Large intestine (tissue), 3 donors: ENCODE data around the gene RCN1. TPM values are rescaled to one million over a fixed set of nuclear protein-coding genes. Genes with fewer than 3 reads are reported as not detected.
"Not testable (repeated sequence)": the region's sequence is repeated elsewhere in the genome, so short reads cannot be mapped to it uniquely, and the experiment has no call there.

Experiments
- DNase-seq, 2 donors: peaks; one replicate each; pipeline versions ENCODE4 v3.0.0 to v3.0.0-alpha.2; 2013
- H3K27ac ChIP-seq: one replicate; pipeline ENCODE4 v1.5.1; 2013; ENCODE audit warnings: low read length
- H3K27me3 ChIP-seq: 2 replicates; pipeline ENCODE4 v1.6.1; 2013; ENCODE audit warnings: low read length; ENCODE audit not compliant: control insufficient read depth, insufficient read depth
- H3K36me3 ChIP-seq: 2 replicates; pipeline ENCODE4 v1.6.1; 2013; ENCODE audit warnings: low read length; ENCODE audit not compliant: control insufficient read depth, insufficient read depth
- H3K4me1 ChIP-seq: one replicate; pipeline ENCODE4 v1.6.1; 2013; ENCODE audit warnings: low read length; ENCODE audit not compliant: control insufficient read depth, insufficient read depth
- H3K4me3 ChIP-seq: one replicate; pipeline ENCODE4 v1.5.1; 2013; ENCODE audit warnings: low read length
- H3K9me3 ChIP-seq: one replicate; pipeline ENCODE4 v1.6.1; 2013; ENCODE audit warnings: mild to moderate bottlenecking, low read depth, low read length, moderate library complexity; ENCODE audit not compliant: control insufficient read depth
- WGBS: methylation state at CpG from one replicate; pipeline ENCODE4 v1.1.5; 2013; ENCODE audit warnings: low lambda C conversion rate; ENCODE audit not compliant: insufficient coverage; 5-methylcytosine and 5-hydroxymethylcytosine counted together
- polyA plus RNA-seq: library from polyadenylated mRNA; unstranded; fragments of 120-200 nt; gene quantifications from one replicate; pipeline ENCODE4 v1.2.1, GENCODE V29; 2013

Gene RCN1
- polyA plus RNA-seq, 1 donor = 101 TPM

DNA sequence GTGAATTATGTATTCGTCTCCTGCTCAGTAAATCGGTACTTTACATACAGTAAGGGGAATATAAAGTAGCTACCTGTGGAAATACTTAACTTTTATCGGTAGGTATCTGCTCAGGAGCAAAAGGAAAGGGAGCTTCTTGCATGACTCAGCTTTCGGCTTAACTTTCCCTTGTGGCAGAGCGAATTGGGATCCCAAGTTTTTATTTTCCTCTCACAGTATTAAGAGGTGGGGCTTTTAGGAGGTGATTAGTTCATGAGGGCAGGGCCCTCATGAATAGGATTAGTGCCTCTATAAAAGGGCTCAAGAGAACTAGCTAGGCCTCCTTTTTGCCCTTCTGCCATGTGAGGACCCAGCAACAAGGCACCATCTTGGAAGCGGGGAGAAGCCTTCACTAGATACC is 18.7 kb downstream of the RCN1 start:
- no peak for DNase-seq
- Histone ChIP-seq H3K36me3 (peaks cover 7% of the 10 kb centered on the region), H3K27ac (no peak overlapping the region), H3K4me3 (no peak overlapping the region), H3K4me1 (no peaks in the 10 kb centered on the region), H3K9me3 (no peaks in the 10 kb centered on the region), H3K27me3 (peaks cover 5% of the 10 kb centered on the region)
- 100% methylated on average over 1 of the region's 6 CpGs for WGBS

- Histone ChIP-seq H3K4me3 (no peak overlapping the region), H3K9me3 (no peaks in the 10 kb centered on the region), H3K27me3 (peaks cover 5% of the 10 kb centered on the region), H3K4me1 (no peaks in the 10 kb centered on the region), H3K27ac (no peak overlapping the region), H3K36me3 (peaks cover 2% of the 10 kb centered on the region)
- no CpG with 5 or more reads among the region's 3 CpGs for WGBS
- no peak for DNase-seq
These were observed 19.9 kb downstream of the RCN1 start for GRCh38 chr11:32110795-32111194.

- no peaks in the 10 kb centered on the region for H3K9me3 ChIP-seq
- no peaks in the 10 kb centered on the region for H3K4me1 ChIP-seq
- H3K27me3 ChIP-seq = peaks cover 5% of the 10 kb centered on the region
- no peak for DNase-seq
- no CpG with 5 or more reads among the region's 10 CpGs for WGBS
- H3K36me3 ChIP-seq = no peaks in the 10 kb centered on the region
- no peak overlapping the region for H3K27ac ChIP-seq
- H3K4me3 ChIP-seq = no peak overlapping the region
These were observed 22.5 kb downstream of the RCN1 start for GRCh38 chr11:32113200-32113919.

- peaks cover 5% of the 10 kb centered on the region for H3K27me3 ChIP-seq
- no peaks in the 10 kb centered on the region for H3K9me3 ChIP-seq
- no peak overlapping the region for H3K4me3 ChIP-seq
- H3K27ac ChIP-seq = no peak overlapping the region
- WGBS = no CpG with 5 or more reads among the region's 2 CpGs
- H3K36me3 ChIP-seq = no peaks in the 10 kb centered on the region
- H3K4me1 ChIP-seq = no peaks in the 10 kb centered on the region
- no peak for DNase-seq
These were observed 23.0 kb downstream of the RCN1 start for GRCh38 chr11:32113920-32114203.

GRCh38 chr11:32115446-32115845 is 24.6 kb downstream of the RCN1 start:
- Histone ChIP-seq H3K9me3 (no peaks in the 10 kb centered on the region), H3K4me3 (no peak overlapping the region), H3K27me3 (peaks cover 10% of the 10 kb centered on the region), H3K4me1 (no peaks in the 10 kb centered on the region), H3K27ac (no peak overlapping the region), H3K36me3 (no peaks in the 10 kb centered on the region)
- no peak for DNase-seq
- WGBS = no CpG with 5 or more reads among the region's 5 CpGs

DNA sequence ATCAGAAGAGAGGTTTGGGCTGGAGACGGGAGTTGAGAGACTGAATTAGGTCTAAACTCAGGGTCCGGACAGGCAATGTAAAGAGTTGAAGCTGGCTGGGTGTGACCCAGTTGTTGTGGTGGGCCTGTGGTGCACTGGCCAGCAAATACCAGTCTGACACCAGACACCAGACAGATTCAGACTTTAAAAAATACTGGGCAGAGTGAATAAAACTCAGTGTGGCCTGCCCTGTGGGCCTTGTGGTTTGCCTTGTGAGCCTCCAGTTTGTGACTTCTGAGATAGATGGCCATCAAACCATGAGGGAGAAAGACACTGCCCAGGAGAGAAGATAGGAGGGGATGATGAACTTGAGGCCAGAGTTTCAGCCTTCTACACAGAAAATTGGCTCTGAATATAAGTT is 25.8 kb downstream of the RCN1 start:
- Histone ChIP-seq H3K27ac (no peak overlapping the region), H3K4me1 (no peaks in the 10 kb centered on the region), H3K27me3 (peaks cover 12% of the 10 kb centered on the region), H3K36me3 (no peaks in the 10 kb centered on the region), H3K9me3 (no peaks in the 10 kb centered on the region), H3K4me3 (no peak overlapping the region)
- no peak for DNase-seq
- no CpG with 5 or more reads among the region's 2 CpGs for WGBS

GRCh38 chr11:32118025-32118974 is 27.4 kb downstream of the RCN1 start:
- 84% methylated on average over 2 of the region's 7 CpGs for WGBS

DNA sequence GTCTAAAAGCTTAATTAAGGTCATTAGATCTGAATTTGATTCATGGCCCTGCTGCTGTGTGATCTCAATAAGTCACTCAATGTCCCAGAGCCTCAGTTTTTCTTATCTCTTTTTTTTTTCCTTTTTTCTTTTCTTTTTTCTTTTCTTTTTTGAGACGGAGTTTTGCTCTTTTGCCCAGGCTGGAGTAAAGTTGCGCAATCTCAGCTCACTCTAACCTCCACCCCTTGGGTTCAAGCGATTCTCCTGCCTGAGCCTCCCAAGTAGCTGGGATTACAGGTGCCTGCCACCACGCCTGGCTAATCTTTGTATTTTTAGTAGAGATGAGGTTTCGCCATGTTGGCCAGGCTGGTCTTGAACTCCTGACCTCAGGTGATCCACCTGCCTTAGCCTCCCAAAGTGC is 28.3 kb downstream of the RCN1 start:
- not testable (repeated sequence) for H3K4me3 ChIP-seq, H3K4me1 ChIP-seq, H3K27me3 ChIP-seq, H3K36me3 ChIP-seq, DNase-seq, H3K9me3 ChIP-seq, H3K27ac ChIP-seq
- WGBS = 88% methylated on average over 2 of the region's 5 CpGs

More at GRCh38 chr11:32118025-32118974, 27.4 kb downstream of the RCN1 start:
- H3K4me3 ChIP-seq = no peak overlapping the region
- peaks cover 10% of the 10 kb centered on the region for H3K27me3 ChIP-seq
- no peak for DNase-seq
- no peaks in the 10 kb centered on the region for H3K36me3 ChIP-seq
- no peaks in the 10 kb centered on the region for H3K4me1 ChIP-seq
- no peaks in the 10 kb centered on the region for H3K9me3 ChIP-seq
- H3K27ac ChIP-seq = no peak overlapping the region

DNA sequence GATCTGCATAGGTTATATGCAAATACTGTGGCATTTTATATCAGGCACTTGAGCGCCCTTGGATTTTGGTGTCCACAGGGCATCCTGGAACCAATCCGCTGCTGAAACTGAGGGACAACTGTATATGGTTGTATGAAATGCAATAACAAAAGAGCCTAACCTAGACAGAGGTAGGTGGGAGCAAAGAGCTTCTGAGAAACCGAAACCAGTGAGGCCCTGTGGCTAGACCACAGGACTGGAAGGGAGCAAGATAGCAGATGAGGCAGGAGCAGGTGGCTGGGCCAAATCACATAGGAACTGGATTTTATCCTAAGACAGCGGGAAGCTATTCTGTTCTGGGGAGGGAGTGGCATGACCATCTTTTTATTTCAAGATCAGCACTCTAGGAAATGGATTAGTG is 30.1 kb downstream of the RCN1 start:
- H3K4me3 ChIP-seq = no peak overlapping the region
- no peaks in the 10 kb centered on the region for H3K36me3 ChIP-seq
- no peak for DNase-seq
- no peaks in the 10 kb centered on the region for H3K9me3 ChIP-seq
- no CpG with 5 or more reads among the region's 4 CpGs for WGBS
- no peak overlapping the region for H3K27ac ChIP-seq
- H3K4me1 ChIP-seq = no peaks in the 10 kb centered on the region
- peaks cover 7% of the 10 kb centered on the region for H3K27me3 ChIP-seq

GRCh38 chr11:32122200-32122599 is 31.3 kb downstream of the RCN1 start:
- H3K9me3 ChIP-seq = no peaks in the 10 kb centered on the region
- DNase-seq = no peak
- no peaks in the 10 kb centered on the region for H3K36me3 ChIP-seq
- WGBS = 89% methylated on average over 1 of the region's 2 CpGs
- H3K4me1 ChIP-seq = no peaks in the 10 kb centered on the region
- no peak overlapping the region for H3K4me3 ChIP-seq
- peaks cover 7% of the 10 kb centered on the region for H3K27me3 ChIP-seq
- H3K27ac ChIP-seq = no peak overlapping the region
